Cardiac muscle cell (in vitro differentiated cells and primary cell): ENCODE data around the gene CADM1. TPM values are rescaled to one million over a fixed set of nuclear protein-coding genes. Genes with fewer than 3 reads are reported as not detected.
A peak's percentile ranks its signal among the peaks of the same experiment; 100 is the strongest.

Experiments used
- DNase-seq, 2 donors: peaks; one replicate each; pipeline versions ENCODE4 v3.0.0 to v3.0.0-alpha.2; 2010 to 2017; ENCODE audit warnings: low read depth in 1 of 2, low spot score in 1 of 2
- H3K27ac ChIP-seq: fragments of 200-600 bp; sonication (generic); 2 replicates; pipeline ENCODE4 v1.5.1; 2016
- H3K27me3 ChIP-seq: fragments of 200-600 bp; sonication (generic); 2 replicates; pipeline ENCODE4 v1.6.0; 2016; ENCODE audit warnings: control low read depth
- H3K36me3 ChIP-seq: fragments of 200-600 bp; sonication (generic); 2 replicates; pipeline ENCODE4 v1.5.1; 2016; ENCODE audit warnings: control low read depth
- H3K4me1 ChIP-seq: fragments of 200-600 bp; sonication (generic); 2 replicates; pipeline ENCODE4 v1.8.1; 2017; ENCODE audit warnings: low read depth, mild to moderate bottlenecking, mixed run types
- H3K4me3 ChIP-seq: fragments of 200-600 bp; sonication (generic); 2 replicates; pipeline ENCODE4 v1.5.1; 2016; ENCODE audit warnings: mild to moderate bottlenecking
- H3K9me3 ChIP-seq: fragments of 200-600 bp; sonication (generic); 2 replicates; pipeline ENCODE4 v1.5.1; 2017; ENCODE audit warnings: low read depth, mild to moderate bottlenecking, control low read depth
- CTCF ChIP-seq: IDR thresholded peaks from 2 replicates; pipeline ENCODE4 v1.5.1; 2012; ENCODE audit warnings: low read depth, mild to moderate bottlenecking, low read length
- polyA plus RNA-seq: library from polyadenylated mRNA; unstranded; fragments of >200 nt; fragmentation: Nextera tagmentation; extraction: Ambion mirVana; gene quantifications from 2 replicates; pipeline ENCODE4 v1.2.1, GENCODE V29; 2016
- total RNA-seq: library from RNA; depleted of rRNA; stranded (reverse); fragments of >200 nt; gene quantifications from 2 replicates; pipeline ENCODE4 v1.2.3, GENCODE V29; 2016

CADM1 gene
- total and polyA plus RNA-seq, 2 experiments from 2014 or later: 113 to 149 TPM

- Histone ChIP-seq H3K4me1 (peaks cover 49% of the 10 kb centered on the region), H3K27ac (no peak overlapping the region), H3K9me3 (no peaks in the 10 kb centered on the region), H3K4me3 (no peak overlapping the region), H3K27me3 (no peaks in the 10 kb centered on the region), H3K36me3 (no peaks in the 10 kb centered on the region)
- no peak for TF ChIP-seq CTCF
- no peak for DNase-seq
Observed at GRCh38 chr11:115263799-115264656, 240.2 kb downstream of the CADM1 start.

GRCh38 chr11:115258216-115258615 lies 246.0 kb downstream of the CADM1 start:
- H3K27ac ChIP-seq: no peak overlapping the region
- no peaks in the 10 kb centered on the region for H3K27me3 ChIP-seq
- H3K9me3 ChIP-seq: no peaks in the 10 kb centered on the region
- no peak overlapping the region for H3K4me3 ChIP-seq
- H3K36me3 ChIP-seq: no peaks in the 10 kb centered on the region
- no peak for DNase-seq
- H3K4me1 ChIP-seq: peaks cover 45% of the 10 kb centered on the region
- no peak for TF ChIP-seq CTCF

GRCh38 chr11:115257678-115258077 lies 246.5 kb downstream of the CADM1 start:
- no peaks in the 10 kb centered on the region for H3K9me3 ChIP-seq
- peaks cover 47% of the 10 kb centered on the region for H3K4me1 ChIP-seq
- no peaks in the 10 kb centered on the region for H3K27me3 ChIP-seq
- no peak for TF ChIP-seq CTCF
- no peaks in the 10 kb centered on the region for H3K36me3 ChIP-seq
- H3K4me3 ChIP-seq: no peak overlapping the region
- no peak for DNase-seq
- no peak overlapping the region for H3K27ac ChIP-seq

- Histone ChIP-seq H3K4me1 (peaks cover 43% of the 10 kb centered on the region), H3K4me3 (no peak overlapping the region), H3K27ac (no peak overlapping the region), H3K9me3 (no peaks in the 10 kb centered on the region), H3K36me3 (no peaks in the 10 kb centered on the region), H3K27me3 (no peaks in the 10 kb centered on the region)
- DNase-seq: no peak
- TF ChIP-seq CTCF: no peak
Observed at GRCh38 chr11:115257270-115257669, 246.9 kb downstream of the CADM1 start.

GRCh38 chr11:115256397-115257197 lies 247.6 kb downstream of the CADM1 start:
- H3K4me3 ChIP-seq: no peak overlapping the region
- no peak for TF ChIP-seq CTCF
- peaks cover 40% of the 10 kb centered on the region for H3K4me1 ChIP-seq

More at GRCh38 chr11:115256397-115257197, 247.6 kb downstream of the CADM1 start:
- Histone ChIP-seq H3K27ac (peak overlapping the region; percentile 57), H3K9me3 (no peaks in the 10 kb centered on the region), H3K36me3 (no peaks in the 10 kb centered on the region), H3K27me3 (no peaks in the 10 kb centered on the region)
- peak in 1 of 2 donors; percentile 42 for DNase-seq
